GM12878 (cell line): ENCODE results near the gene BRD9. TPM values are rescaled to one million over a fixed set of nuclear protein-coding genes. Genes with fewer than 3 reads are reported as not detected.
A peak's percentile ranks its signal among the peaks of the same experiment; 100 is the strongest.

Source experiments
- BCL11A ChIP-seq: IDR thresholded peaks from 2 replicates; pipeline ENCODE4 v1.6.1; 2011; ENCODE audit warnings: low read depth, low read length
- CREB1 ChIP-seq: IDR thresholded peaks from 2 replicates; pipeline ENCODE4 v1.6.1; 2012; ENCODE audit warnings: low read depth, mild to moderate bottlenecking, inconsistent platforms
- CREM ChIP-seq: IDR thresholded peaks from 2 replicates; pipeline ENCODE4 v1.6.1; 2014; ENCODE audit warnings: antibody characterized with exemption, low read depth
- DPF2 ChIP-seq: fragments of 450-650 bp; IDR thresholded peaks from 2 replicates; pipeline ENCODE4 v1.6.1; 2017; ENCODE audit warnings: mild to moderate bottlenecking
- IKZF2 ChIP-seq, 2 experiments: fragments of 450-650 bp; IDR thresholded peaks; 2 replicates each; pipeline ENCODE4 v1.6.1; 2017; ENCODE audit warnings: mild to moderate bottlenecking in 2 of 2, moderate library complexity in 2 of 2
- KAT2A ChIP-seq: conservative IDR thresholded peaks from 2 replicates; pipeline ENCODE4 v1.6.1; 2011; ENCODE audit warnings: low read depth, low read length; ENCODE audit not compliant: control insufficient read depth
- MAX ChIP-seq: IDR thresholded peaks from 2 replicates; pipeline ENCODE4 v1.6.1; 2012; ENCODE audit warnings: low read depth, low read length, improper control_type of control experiment
- MEF2A ChIP-seq: IDR thresholded peaks from 2 replicates; pipeline ENCODE4 v1.6.1; 2011; ENCODE audit warnings: low read depth, mild to moderate bottlenecking, low read length, moderate library complexity; ENCODE audit not compliant: insufficient read depth
- MEF2B ChIP-seq: fragments of 450-650 bp; IDR thresholded peaks from 2 replicates; pipeline ENCODE4 v1.6.1; 2018; ENCODE audit warnings: mild to moderate bottlenecking, moderate library complexity; ENCODE audit not compliant: partially characterized antibody, poor library complexity, severe bottlenecking
- MTA3 ChIP-seq: IDR thresholded peaks from 2 replicates; pipeline ENCODE4 v1.6.1; 2012; ENCODE audit warnings: low read length, inconsistent platforms, borderline replicate concordance
- NFIC ChIP-seq: IDR thresholded peaks from 2 replicates; pipeline ENCODE4 v1.6.1; 2012; ENCODE audit warnings: low read depth, mild to moderate bottlenecking, inconsistent platforms, low read length, moderate library complexity
- NFXL1 ChIP-seq: fragments of 450-650 bp; IDR thresholded peaks from 2 replicates; pipeline ENCODE4 v1.6.1; 2017; ENCODE audit warnings: antibody characterized with exemption, mild to moderate bottlenecking, borderline replicate concordance
- NRF1 ChIP-seq: conservative IDR thresholded peaks from 2 replicates; pipeline ENCODE4 v1.6.1; 2011; ENCODE audit warnings: mild to moderate bottlenecking, low read depth, low read length, improper control_type of control experiment
- POLR2AphosphoS2 ChIP-seq: IDR thresholded peaks from 2 replicates; pipeline ENCODE4 v1.6.1; 2011; ENCODE audit warnings: low read depth, mild to moderate bottlenecking, low read length, improper control_type of control experiment, moderate library complexity
- POU2F2 ChIP-seq: IDR thresholded peaks from 3 replicates; pipeline ENCODE4 v1.6.1; 2011; ENCODE audit warnings: low read depth, mild to moderate bottlenecking, low read length, borderline replicate concordance
- RBBP5 ChIP-seq: fragments of 200-600 bp; sonication (generic); conservative IDR thresholded peaks from 2 replicates; pipeline ENCODE4 v1.6.1; 2016
- SMAD1 ChIP-seq: fragments of 450-650 bp; IDR thresholded peaks from 2 replicates; pipeline ENCODE4 v1.6.1; 2018; ENCODE audit warnings: mild to moderate bottlenecking, low read depth; ENCODE audit not compliant: partially characterized antibody
- SRF ChIP-seq, 2 experiments: IDR thresholded peaks; 2 replicates each; pipeline ENCODE4 v1.6.1; 2011; ENCODE audit warnings: low read depth in 2 of 2, low read length in 2 of 2, mild to moderate bottlenecking in 1 of 2, moderate library complexity in 1 of 2
- SUPT20H ChIP-seq: IDR thresholded peaks from 2 replicates; pipeline ENCODE4 v1.6.1; 2011; ENCODE audit warnings: low read depth, mild to moderate bottlenecking, low read length, moderate library complexity, borderline replicate concordance; ENCODE audit not compliant: control insufficient read depth
- TARDBP ChIP-seq: IDR thresholded peaks from 2 replicates; pipeline ENCODE4 v1.6.1; 2016; ENCODE audit warnings: borderline replicate concordance
- TBL1XR1 ChIP-seq: IDR thresholded peaks from 2 replicates; pipeline ENCODE4 v1.6.1; 2012; ENCODE audit warnings: low read depth, low read length, improper control_type of control experiment
- USF1 ChIP-seq: IDR thresholded peaks from 2 replicates; pipeline ENCODE4 v1.6.1; 2011; ENCODE audit warnings: borderline replicate concordance, low read depth, mild to moderate bottlenecking, moderate library complexity, mixed read lengths, low read length; ENCODE audit not compliant: insufficient read depth; ENCODE audit errors: extremely low read length
- ZZZ3 ChIP-seq: IDR thresholded peaks from 2 replicates; pipeline ENCODE4 v1.6.1; 2011; ENCODE audit warnings: low read depth; ENCODE audit not compliant: control insufficient read depth, insufficient read length
- polyA plus RNA-seq, 11 experiments: library from polyadenylated mRNA; depleted of rRNA in 4 of 11; unstranded in 6 of 11; stranded (reverse) in 5 of 11; fragments of >200 nt; fragmentation: Nextera tagmentation in 4 of 11; fragmentation: Illumina TruSeq in 1 of 11; extraction: Ambion mirVana in 4 of 11; extraction: Trizol in 1 of 11; gene quantifications; 1 replicate in 1 of 11; 2 replicates in 10 of 11; pipeline versions ENCODE4 v1.2.1 to v1.2.3, GENCODE V29; 2011 to 2016; ENCODE audit warnings: inconsistent platforms in 2 of 11, missing spikeins in 2 of 11, low read depth in 1 of 11
- total RNA-seq, 4 experiments: library from RNA; depleted of rRNA in 3 of 4; stranded (reverse); fragments of >200 nt in 3 of 4; fragmentation: Illumina TruSeq in 1 of 4; extraction: Trizol in 1 of 4; gene quantifications; 2 replicates each; pipeline versions ENCODE4 v1.2.1 to v1.2.3, GENCODE V29; 2013 to 2021
- TF ChIP-seq, protein P1 (sequence below): fragments of 450-650 bp; IDR thresholded peaks from 2 replicates; pipeline ENCODE4 v1.6.1; 2017; ENCODE audit warnings: mild to moderate bottlenecking, low read depth, inconsistent platforms; ENCODE audit not compliant: poor library complexity, severe bottlenecking
- TF ChIP-seq, protein P2 (sequence below): fragments of 450-650 bp; IDR thresholded peaks from 2 replicates; pipeline ENCODE4 v1.6.1; 2016; ENCODE audit warnings: mild to moderate bottlenecking

Gene BRD9
- total and polyA plus RNA-seq, 10 of the 15 experiments (the other 5 are each of a cell fraction or from before 2014, with no cell fraction given): 2.0 to 48.6 (median 32.4) TPM

- TF ChIP-seq, protein P1, sequence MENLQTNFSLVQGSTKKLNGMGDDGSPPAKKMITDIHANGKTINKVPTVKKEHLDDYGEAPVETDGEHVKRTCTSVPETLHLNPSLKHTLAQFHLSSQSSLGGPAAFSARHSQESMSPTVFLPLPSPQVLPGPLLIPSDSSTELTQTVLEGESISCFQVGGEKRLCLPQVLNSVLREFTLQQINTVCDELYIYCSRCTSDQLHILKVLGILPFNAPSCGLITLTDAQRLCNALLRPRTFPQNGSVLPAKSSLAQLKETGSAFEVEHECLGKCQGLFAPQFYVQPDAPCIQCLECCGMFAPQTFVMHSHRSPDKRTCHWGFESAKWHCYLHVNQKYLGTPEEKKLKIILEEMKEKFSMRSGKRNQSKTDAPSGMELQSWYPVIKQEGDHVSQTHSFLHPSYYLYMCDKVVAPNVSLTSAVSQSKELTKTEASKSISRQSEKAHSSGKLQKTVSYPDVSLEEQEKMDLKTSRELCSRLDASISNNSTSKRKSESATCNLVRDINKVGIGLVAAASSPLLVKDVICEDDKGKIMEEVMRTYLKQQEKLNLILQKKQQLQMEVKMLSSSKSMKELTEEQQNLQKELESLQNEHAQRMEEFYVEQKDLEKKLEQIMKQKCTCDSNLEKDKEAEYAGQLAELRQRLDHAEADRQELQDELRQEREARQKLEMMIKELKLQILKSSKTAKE: no peak
- TF ChIP-seq MTA3: no peak
- TF ChIP-seq BCL11A: no peak
- TF ChIP-seq CREB1: peak; percentile 85
- TF ChIP-seq IKZF2 (IDR thresholded peaks at IDR 0.05): no peak
- no peak for TF ChIP-seq ZZZ3
- TF ChIP-seq SMAD1: no peak
- no peak for TF ChIP-seq POLR2AphosphoS2
- TF ChIP-seq TARDBP: no peak
- TF ChIP-seq USF1: no peak
- TF ChIP-seq RBBP5: no peak
- peak; percentile 72; the same call in 1 of the 3 replicates for TF ChIP-seq POU2F2
- TF ChIP-seq DPF2: peak; percentile 80
- 0 out of 2 replicates have a peak, but pooled peaks have one; percentile 19 for TF ChIP-seq MEF2A
- 0 out of 4 replicates have a peak, but pooled peaks of 1 of the 2 experiments have one; percentile 22 for TF ChIP-seq SRF (IDR thresholded peaks at IDR 0.05; ENCODE audit: low read depth in 2 of 2, low read length in 2 of 2)
- 0 out of 2 replicates have a peak, but pooled peaks have one; percentile 64 for TF ChIP-seq NFXL1
- TF ChIP-seq NFIC: no peak
- TF ChIP-seq KAT2A: no peak
- peak; percentile 85; the same call in 1 of the 2 replicates for TF ChIP-seq MAX
- TF ChIP-seq TBL1XR1: peak; percentile 65; the same call in 1 of the 2 replicates
- TF ChIP-seq CREM: peak; percentile 79
- TF ChIP-seq SUPT20H: no peak
- TF ChIP-seq, protein P2, sequence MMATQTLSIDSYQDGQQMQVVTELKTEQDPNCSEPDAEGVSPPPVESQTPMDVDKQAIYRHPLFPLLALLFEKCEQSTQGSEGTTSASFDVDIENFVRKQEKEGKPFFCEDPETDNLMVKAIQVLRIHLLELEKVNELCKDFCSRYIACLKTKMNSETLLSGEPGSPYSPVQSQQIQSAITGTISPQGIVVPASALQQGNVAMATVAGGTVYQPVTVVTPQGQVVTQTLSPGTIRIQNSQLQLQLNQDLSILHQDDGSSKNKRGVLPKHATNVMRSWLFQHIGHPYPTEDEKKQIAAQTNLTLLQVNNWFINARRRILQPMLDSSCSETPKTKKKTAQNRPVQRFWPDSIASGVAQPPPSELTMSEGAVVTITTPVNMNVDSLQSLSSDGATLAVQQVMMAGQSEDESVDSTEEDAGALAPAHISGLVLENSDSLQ: no peak
- TF ChIP-seq NRF1: no peak
- TF ChIP-seq MEF2B: no peak
Measured at GRCh38 chr5:892394-893136, at the start of gene BRD9, which contains the start of gene TRIP13 (continued).
